HG02623 (cell line): ENCODE measurements around the gene PRF1.
A peak's percentile ranks its signal among the peaks of the same experiment; 100 is the strongest.

ENCODE experiments used
- ATAC-seq: cut with Tn5 transposase; IDR thresholded peaks from one replicate; pipeline ENCODE4 v1.9.1; 2021; ENCODE audit warnings: moderate library complexity; ENCODE audit not compliant: unreplicated experiment

PRF1 gene

GRCh38 chr10:70578371-70578947 lies 24.1 kb downstream of the PRF1 start:
- ATAC-seq = peak; percentile 49

- ATAC-seq = no peak
These were observed 25.6 kb downstream of the PRF1 start for GRCh38 chr10:70576803-70577517.

GRCh38 chr10:70575874-70576802 lies 26.4 kb downstream of the PRF1 start:
- peak; percentile 46 for ATAC-seq

- no peak for ATAC-seq
These were observed 27.1 kb downstream of the PRF1 start for GRCh38 chr10:70575486-70575873.

- no peak for ATAC-seq
These were observed 28.7 kb downstream of the PRF1 start for GRCh38 chr10:70573599-70574506.

- no peak for ATAC-seq
These were observed 30.7 kb downstream of the PRF1 start for GRCh38 chr10:70571636-70572439.

GRCh38 chr10:70571236-70571635 lies 31.3 kb downstream of the PRF1 start:
- no peak for ATAC-seq

- no peak for ATAC-seq
These were observed 33.6 kb downstream of the PRF1 start for GRCh38 chr10:70568781-70569495.

- ATAC-seq = no peak
These were observed 34.4 kb downstream of the PRF1 start for GRCh38 chr10:70568113-70568512.

- ATAC-seq = no peak
These were observed 34.9 kb downstream of the PRF1 start for GRCh38 chr10:70567603-70568002.

GRCh38 chr10:70566515-70567290 lies 35.8 kb downstream of the PRF1 start:
- ATAC-seq = no peak

GRCh38 chr10:70565556-70566514 lies 36.7 kb downstream of the PRF1 start:
- ATAC-seq = no peak

- ATAC-seq = no peak
These were observed 37.6 kb downstream of the PRF1 start for GRCh38 chr10:70564901-70565351.

- no peak for ATAC-seq
These were observed 38.3 kb downstream of the PRF1 start for GRCh38 chr10:70564113-70564725.

- no peak for ATAC-seq
These were observed 39.3 kb downstream of the PRF1 start for GRCh38 chr10:70563230-70563629.

- no peak for ATAC-seq
These were observed 40.3 kb downstream of the PRF1 start for GRCh38 chr10:70562036-70562755.
